Activated CD4-positive, alpha-beta T cell treated with anti-CD3 and anti-CD28 coated beads, Interleukin-2, Interleukin-6, amounts not matched to agents 100 ng/mL and 50 ng/mL, durations not matched to agents 16 hours and 8 hours (primary cell): Measurements from ENCODE around the gene EEF1E1.

Experiments used
- DNase-seq: peaks from one replicate; pipeline ENCODE4 v3.0.0-alpha.2; 2020

EEF1E1 gene

DNA sequence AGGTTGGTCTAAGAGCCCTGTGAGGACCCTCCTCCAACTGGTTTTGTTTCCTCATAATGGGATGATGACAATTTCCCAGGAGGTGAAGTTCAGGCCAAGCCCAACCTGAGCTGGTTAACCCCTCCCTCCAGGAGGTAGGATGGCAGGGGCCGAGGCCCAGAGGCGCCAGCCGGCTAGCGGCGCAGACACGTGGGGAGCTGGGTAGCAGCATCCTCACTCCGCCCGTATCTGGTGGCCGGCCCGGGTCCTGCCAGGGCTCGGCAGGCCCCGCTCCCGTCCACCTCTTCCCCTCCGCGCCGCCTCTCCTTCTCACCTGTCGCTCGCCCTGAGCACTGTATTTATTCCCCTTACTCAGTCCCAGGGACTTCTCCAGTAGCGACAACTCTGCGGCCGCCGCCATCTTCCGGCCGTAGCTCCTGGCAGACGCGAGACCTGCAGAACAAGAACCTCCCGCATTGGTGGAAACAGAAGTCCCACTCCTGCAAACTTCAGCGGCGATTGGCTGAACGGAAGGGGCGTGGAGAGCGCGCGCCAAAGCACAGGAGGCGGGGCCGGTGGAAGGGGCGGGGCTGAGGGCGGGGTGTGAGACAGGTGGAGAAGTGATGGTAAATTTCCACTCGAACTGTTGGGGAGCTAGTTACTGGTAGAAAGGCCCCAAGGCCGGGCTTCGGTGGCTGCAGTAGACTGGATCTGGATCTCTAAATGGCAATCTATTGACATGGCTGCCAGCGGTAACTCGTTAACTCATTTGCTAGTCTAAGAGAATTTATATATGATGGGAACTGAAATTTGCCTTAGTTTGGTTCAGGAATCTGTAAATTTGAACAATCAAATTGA is at the start of gene EEF1E1:
Gene EEF1E1 (minus strand): TSS at position 427 of the 837 bp plus-strand sequence. CDS start 27 bp downstream, at position 400.
- peak; percentile 98 for DNase-seq

DNA sequence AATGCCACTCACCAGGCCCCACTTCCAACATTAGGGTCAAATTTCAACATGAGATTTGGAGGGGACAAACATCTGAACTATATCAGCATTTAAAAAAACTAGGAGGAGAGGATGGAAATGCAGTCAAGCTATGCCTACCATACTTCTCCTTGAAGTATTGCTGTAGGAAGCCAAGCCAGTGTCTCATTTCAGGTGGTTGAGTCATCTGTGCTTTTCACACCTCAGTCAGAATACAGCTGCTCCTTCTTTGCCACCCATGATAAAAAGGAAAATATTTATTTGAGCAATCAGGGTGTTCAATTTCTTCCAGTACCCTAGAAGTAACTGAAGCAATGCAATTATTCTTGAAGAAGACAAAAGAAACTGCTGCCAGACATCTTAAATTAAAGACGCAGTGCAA is 47.0 kb upstream of the EEF1E1 start:
- DNase-seq = peak; percentile 2

DNA sequence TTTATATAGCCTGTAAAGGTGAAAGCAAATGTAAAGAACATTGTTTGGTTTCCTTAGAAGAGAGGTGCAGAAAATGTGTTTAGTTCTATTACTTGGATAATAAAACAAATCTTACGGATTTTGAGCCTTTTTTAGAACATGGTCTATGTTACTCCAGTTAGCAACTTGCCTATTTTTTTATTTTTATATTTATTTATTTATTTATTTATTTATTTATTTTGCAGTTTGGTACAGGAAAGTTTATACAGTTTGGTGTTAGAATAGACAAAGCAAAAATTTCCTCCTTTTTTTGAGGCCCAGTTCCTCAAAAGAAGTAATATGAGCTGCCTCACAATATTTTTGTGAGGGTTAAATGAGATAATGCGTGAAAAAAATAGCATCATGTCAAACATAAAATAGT is 41.6 kb upstream of the EEF1E1 start:
- DNase-seq = no peak

DNA sequence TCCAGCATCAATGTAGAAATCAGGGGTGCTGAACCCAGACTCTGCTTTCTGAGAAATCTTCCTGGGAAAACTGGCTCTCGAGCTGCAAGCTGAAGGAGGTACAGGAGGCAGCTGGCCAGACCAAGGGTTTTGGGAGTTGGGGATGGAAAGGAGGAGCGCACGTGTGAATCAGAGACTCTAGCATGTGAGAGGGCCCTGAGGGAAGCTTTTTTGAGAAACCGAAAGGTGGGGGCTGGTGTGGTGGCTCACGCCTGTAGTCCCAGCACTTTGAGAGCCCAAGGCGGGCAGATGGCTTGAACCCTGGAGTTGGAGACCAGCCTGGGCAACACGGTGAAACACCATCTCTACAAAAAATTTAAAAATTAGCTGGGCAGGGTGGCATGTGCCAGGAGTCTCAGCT is 37.1 kb upstream of the EEF1E1 start:
- no peak for DNase-seq

DNA sequence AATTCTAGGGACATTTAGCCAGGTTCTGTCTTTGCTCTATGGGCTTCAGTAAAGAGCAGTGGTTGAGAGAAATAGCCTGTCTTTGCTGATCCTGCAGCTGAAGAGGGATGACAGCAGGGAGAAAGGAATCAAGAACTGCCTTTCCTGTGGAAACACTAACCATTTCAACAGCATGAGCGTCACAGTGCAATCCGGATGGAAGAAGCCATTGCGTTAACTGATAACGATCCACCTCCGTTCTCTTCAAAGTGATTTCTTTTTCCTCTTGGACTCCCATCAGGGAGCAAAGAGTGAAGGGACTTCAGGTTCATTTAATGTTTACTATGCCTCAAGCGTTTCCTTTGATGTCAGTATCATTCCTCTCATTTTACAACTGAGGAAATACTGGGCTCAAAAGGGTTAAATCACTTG is 35.2 kb upstream of the EEF1E1 start:
- no peak for DNase-seq

DNA sequence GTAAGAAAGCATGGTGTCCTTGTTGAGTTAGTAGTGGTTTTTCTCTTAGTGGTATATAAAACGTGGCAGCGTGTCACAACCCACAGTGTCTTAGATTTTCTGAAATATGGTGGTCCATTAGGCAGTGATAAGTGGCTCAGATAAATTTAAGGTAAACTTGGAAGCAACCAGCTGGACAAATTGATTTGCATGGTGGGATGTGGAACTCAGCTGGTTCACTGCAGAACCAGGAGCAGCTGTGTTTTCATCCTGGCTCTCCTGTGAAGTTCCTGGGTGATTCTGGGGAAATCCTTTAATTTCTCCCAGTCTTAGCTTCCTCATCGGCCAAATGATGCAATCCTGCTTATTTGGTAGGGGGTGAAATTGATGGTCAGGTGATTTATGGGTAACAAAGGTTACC is 32.9 kb upstream of the EEF1E1 start:
- no peak for DNase-seq

DNA sequence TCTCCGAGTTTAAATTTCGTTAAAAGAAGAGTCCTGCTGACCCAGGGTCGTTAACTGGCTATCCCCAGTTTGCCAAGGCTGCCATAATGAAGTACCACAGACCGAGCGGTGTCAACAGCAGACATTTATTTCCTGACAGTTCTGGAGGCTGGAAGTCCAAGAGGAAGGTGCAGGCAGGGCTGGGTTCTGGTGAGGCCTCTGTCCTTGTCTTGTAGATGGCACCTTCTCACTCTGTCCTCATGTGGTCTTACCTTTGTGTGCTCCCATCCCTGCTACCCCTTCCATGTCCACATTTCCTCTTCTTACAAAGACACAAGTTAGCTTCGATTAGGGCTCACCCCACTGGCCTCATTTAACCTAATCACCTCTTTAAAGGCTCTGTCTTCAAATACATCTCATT is 29.8 kb upstream of the EEF1E1 start:
- DNase-seq = no peak

DNA sequence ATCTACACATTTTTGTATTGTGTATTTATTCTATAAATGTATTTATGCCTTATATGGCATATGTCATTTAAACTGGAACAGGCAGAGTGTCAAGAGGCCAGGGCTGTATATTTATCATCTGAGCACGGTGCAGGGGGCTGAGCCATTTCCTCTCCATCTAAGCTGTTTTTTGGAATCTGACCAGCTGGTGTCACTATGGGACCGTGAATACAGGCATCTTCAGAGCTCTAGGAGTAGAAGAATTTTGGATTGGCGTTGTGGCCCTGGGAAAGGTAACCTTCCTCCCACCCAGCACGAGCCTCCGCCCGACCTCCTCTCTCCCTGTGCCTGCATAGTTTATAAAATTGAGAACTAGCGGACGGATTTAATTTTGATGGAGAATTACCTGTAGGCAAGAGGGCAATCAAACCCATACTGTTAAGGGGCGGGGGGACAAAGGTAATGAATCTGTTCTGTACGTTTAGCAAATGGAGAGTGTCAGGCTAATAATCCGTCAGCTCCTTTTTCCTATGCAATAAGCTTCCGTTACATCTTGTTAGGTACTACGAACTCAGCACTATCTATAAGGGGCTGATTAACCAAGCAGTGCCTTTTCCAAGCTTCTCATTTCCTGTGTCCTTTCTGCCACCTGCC is 29.0 kb upstream of the EEF1E1 start:
- DNase-seq = peak; percentile 55

DNA sequence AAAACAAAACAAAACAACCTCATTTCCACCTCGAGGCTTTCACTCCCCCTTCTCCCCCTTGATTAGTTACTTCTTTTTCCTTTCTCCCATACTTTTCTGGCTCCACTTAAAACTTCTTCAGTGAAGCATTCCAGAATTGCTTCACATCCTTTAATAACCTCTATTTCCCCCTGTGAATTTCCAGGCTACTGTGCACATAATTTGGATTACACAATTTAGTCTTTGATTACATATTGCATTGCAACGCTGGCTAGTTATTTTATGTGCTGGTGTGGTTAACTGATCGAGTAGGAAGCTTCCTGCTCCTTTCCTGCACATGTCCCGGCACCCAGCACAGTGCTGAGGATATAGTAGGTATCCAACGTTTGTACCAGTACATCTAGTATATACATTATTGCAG is 28.1 kb upstream of the EEF1E1 start:
- DNase-seq = no peak

DNA sequence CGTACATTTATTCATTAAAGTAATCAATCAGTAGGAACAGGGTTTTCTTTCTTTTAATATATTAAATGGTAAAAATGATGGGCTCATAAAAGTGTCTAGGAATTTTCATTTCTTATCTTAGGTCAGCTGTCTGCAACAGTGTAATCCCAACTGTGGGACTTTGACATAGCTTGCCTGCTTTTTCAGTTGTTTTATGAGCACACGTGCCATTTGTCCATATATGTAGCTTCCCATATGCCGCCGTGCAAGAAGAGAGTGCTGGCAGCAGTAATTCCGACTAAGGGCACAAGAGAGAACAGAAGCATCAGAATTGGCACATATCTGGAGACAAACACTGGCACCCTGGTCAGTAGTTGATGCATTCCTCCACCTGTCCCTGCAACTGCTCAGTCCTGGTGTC is 20.9 kb upstream of the EEF1E1 start:
- DNase-seq = no peak

DNA sequence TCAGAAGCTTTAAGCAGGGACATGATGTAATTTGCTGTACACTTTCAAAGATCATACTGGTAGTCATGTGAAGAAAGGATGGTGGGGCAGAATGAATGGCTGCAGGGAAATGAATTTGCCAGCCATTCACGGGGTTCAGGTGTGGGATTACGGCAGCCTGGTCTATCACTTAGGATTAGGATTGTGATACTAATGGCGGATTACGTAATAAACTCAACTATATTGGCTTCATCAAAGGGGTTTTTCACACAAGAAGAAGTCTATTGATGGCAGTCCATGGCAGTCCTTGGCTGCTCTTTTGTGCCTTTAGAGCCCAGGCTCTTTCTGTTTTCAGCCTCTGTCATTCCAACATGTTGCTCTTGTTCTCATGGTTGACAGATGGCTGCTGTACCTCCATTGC is 12.6 kb upstream of the EEF1E1 start:
- no peak for DNase-seq

DNA sequence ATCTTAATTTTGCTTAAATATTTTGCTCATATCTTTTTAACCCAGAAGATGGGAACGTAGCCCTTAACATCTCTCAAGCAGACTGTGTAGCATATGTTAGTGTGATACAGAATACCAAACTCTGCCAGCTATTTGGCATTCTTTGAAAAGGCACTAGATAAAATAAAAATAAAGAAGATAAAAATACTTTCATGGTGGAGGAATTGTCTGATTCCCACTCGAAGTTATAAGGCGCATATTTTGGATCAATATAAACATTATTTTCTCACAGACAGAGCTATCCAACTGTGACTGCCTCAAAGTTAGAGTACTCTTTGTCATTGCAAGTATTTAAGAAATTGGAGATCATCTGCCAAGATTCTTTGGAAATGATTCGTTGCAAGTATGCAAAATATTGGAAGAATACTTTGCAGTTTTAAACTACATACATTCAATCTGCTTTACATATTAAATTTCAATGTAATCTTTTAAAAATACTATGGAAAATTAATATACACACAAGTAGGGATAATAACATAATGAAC is 10.8 kb upstream of the EEF1E1 start:
- no peak for DNase-seq

DNA sequence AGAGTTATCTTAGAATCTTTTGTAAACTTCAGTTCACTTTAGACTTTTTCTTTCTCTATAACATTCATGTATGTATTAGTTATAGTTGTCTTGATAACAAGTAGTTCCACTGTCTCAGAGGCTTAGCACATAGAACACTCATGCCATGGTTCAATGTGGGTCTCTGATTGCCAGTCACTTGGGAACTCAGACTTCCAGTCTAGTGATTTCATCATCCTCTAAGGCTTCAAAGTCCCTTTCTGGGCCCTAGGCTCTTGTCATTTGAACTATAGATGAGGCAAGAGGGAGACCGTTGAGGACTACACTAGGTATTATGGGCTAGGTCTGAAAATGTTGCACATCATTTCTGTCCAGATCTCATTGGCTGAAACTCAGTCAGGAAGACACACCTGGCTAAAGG is 8.4 kb upstream of the EEF1E1 start:
- DNase-seq = no peak

DNA sequence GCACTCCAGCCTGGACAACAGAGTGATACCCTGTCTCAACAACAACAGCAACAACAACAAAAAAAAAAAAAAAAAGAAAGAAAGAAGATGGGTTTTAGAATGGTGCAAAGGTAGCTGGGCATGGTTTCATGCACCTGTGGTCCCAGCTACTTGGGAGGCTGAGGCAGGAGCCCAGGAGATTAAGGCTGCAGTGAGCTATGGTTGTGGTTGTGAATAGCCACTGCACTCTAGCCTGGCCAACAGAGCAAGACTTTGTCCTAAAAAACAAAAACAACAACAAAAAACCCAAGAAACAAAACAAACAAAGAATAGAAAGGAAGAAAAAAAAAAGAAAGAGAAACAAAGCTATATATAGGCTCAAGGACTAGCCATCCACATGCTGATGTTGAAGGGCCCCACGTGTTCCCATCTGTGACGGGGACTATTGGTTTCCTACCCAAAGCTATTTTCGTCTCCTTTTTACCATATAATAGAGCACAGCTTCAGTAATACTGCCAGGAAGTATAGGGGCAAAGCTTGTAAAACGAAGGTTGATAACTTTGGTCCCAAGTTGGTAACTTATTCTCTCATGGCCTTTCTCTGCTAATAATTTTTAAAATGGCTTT is 7.9 kb upstream of the EEF1E1 start:
- no peak for DNase-seq

DNA sequence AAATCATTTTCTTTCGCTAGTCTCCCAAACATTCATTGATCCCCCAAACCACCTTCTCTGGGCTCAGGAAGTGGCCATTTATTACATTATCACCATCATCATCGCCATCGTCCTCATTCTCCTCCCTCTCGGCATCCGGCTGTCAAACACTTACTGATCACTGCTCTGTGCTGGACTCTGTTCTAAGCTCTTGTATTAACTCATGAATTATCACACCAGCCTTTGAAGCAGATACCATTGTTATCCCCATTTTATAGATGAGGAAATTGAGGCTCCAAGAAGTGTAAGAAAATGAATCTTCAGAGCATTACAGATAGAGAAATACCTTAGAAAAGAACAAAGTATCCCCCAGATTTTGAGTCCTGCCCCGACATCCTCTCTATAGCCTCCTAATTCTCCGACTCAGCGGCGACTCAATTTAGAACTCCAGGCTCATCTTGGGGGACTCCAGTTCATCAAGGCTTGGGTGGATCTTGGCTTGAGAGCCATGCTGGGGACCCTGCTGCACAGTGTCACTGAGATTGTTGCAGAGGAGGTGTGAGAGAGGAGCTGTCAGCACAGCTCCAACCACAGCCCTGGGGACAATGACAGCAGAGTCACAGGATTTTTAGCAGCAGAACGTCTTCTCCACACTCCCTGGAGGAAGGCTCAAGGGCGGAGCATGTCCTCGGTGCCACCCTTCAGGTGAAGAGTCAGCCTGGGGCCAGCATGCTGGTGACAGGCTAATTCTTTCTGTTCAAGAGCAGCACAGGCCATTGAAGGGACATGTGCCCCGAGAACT is 6.6 kb upstream of the EEF1E1 start:
- DNase-seq = no peak

DNA sequence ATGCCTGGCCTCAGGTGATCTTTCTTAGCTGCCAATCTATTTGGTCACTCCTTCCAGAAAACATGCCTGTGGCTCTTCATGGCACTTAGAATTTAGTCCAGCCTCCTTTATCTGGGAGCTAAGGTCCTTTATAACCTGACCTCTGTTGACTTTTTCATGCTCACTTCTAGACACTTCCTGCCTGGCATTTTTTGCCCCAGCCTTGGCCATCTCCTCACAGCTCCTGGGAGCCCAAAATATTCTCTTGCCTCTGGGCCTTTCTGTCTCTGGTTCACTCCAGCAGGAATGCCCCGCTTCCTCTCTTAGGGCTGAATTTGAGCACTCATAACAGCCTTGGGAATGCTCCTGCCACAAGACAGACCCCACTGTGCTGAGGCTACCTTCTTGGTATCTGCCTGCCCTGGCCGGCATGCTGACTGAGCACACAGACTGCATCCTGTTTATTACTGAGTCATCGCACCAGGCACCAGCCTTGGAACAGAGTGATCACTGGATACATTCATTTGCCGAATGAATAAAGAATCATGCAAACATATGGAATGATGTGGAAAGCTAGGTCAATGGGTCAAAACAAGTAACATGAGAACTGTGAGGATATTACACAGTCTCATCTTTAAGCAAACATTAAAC is 5.8 kb upstream of the EEF1E1 start:
- DNase-seq = no peak

DNA sequence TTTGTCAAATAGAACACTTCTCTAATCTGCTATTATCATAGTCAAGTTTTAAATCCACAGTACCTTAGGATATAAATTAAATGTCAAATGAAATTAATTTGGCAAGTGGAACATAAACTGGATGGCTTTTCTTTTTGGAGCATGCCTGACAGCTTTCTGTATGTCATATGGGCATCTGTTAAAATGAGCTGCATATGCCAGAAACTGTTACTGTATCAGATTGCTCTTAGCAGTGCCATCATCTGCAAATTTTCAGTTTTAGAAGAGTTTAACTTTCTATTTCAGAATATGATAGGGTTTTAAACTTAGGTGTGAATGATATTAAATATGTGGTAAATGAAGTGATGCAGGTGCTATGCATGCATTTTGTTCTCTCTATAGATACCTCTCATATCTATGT is 3.4 kb upstream of the EEF1E1 start:
- DNase-seq = no peak

DNA sequence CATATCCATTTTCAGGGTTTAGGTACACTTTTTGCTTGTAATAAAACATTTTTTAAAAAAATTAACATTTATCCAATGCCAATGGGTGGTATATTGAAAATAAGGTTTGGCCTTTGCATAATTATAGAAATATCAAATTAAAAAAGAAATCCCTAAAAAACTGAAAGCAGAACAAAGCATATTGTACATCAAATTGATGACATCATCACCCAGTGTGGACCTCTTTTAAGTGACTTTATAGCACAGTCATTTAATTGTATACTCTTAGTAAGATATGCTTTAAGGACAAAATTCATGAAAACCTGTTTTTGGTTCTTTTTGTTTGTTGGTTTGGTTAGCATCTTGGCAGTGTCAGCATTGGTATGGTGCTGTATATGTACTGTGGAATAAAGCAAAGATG is 1.4 kb upstream of the EEF1E1 start:
- DNase-seq = no peak

DNA sequence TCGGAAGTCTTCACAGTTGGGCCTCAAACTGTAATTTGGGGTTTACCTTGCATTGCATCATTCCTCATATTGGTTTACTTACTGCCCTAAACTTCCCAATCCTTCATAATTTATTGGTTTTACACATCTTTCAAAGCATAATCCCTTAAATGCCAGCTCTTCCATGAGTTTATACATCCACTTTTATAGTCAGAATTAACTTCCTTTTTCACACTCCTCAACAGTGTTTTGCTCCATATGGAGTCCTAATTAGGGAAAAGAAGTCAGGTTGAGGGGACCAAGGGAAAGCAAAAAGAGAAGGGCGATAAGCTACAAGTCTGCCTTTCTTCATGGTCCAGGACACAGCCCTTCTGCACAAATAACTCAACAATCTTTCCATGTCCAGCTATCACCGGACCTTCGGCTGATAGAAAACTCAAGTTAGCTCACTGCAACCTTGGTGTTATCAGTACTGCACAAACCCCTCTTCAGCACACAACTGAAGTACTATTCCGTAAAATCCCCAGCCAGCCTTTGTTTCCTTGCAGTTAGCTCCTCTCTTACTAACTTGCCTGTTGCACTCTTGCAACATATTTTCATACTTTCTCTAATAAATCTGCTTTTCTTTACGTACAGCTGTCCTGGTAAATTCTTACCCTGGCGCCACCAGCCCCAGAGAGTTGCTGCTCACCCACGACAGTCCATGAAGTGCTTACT is 2.0 kb downstream of the EEF1E1 start:
- no peak for DNase-seq

DNA sequence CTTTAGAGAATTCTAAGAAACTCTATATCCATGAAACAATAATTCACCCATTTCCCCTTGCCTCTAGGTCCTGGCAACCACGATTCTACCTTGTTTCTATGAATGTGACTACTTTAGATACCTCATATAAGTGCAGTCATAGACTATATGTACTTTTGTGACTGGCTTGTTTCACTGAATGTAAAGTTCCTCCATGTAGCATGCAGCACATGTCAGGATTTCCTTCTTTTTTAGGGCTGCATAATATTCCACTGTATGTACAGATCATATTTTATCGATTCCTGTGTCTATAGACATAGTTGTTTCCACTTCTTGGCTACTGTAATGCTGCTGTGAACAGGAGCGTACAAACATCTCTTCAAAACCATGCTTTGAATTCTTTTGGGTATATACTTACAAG is 11.7 kb downstream of the EEF1E1 start:
- DNase-seq = no peak

DNA sequence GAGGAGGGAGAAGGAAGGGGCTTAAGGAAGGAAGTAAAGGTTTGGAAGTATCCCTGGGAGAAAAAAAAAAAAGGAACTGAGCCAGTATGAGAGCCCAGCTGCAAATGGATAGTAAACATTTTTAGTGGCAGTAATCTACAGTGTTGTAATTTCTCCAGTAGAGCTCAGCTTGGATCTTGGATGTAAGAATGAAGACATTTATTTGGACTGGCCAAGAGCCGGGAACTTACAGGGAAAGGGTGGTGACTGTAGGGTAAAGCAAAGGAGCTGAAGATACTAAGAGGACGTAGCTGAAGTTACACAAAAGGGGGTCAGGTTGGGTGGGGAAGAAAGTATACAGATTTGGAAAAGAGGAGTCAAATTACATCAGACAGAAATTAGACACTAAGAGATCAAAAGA is 13.5 kb downstream of the EEF1E1 start:
- DNase-seq = no peak
